Measurements from ENCODE around the gene PDZD7.

Gene PDZD7

GRCh38 chr10:101064415-101065030 is 33.6 kb upstream of the PDZD7 start:
- Histone ChIP-seq H3K36me3 (ENCODE audit: insufficient read depth, low read length) (peaks cover under 1% of the 10 kb centered on the region; the same call in 1 of the 2 replicates), H3K9me3 (ENCODE audit: insufficient read depth, low read length, severe bottlenecking) (no peaks in the 10 kb centered on the region), H3K4me2 (ENCODE audit: insufficient read depth, low read length) (no peak overlapping the region), H2AFZ (ENCODE audit: low read depth, low read length) (no peak overlapping the region), H4K20me1 (ENCODE audit: insufficient read depth, low read length) (peaks cover under 1% of the 10 kb centered on the region), H3K4me3 (ENCODE audit: low read depth in 1 of 2, low read length in 2 of 2) (no peak overlapping the region), H3K79me2 (ENCODE audit: insufficient read depth, low read length) (peaks cover 14% of the 10 kb centered on the region), H3K4me1 (ENCODE audit: insufficient read depth, low read length) (peaks cover 35% of the 10 kb centered on the region), H3K9ac (ENCODE audit: low read depth, low read length) (no peak overlapping the region), H3K27me3 (ENCODE audit: insufficient read depth, low read length, poor library complexity) (no peaks in the 10 kb centered on the region), H3K27ac (ENCODE audit: low read length) (no peak overlapping the region)
- DNase-seq (no peak), ATAC-seq (ENCODE audit: insufficient read depth, low read depth) (no peak)
- TF ChIP-seq CTCF (IDR thresholded peaks at IDR 0.05; ENCODE audit: borderline replicate concordance, extremely low read depth, low read length, poor library complexity, severe bottlenecking) (no peak), EZH2 (IDR thresholded peaks at IDR 0.05; ENCODE audit: borderline replicate concordance, low read depth, low read length, severe bottlenecking) (no peak)

GRCh38 chr10:101063548-101064414 is 32.9 kb upstream of the PDZD7 start:
- H3K4me3 ChIP-seq (ENCODE audit: low read depth in 1 of 2, low read length in 2 of 2) = no peak overlapping the region
- no peaks in the 10 kb centered on the region for H3K27me3 ChIP-seq (ENCODE audit: insufficient read depth, low read length, poor library complexity)
- H3K9ac ChIP-seq (ENCODE audit: low read depth, low read length) = peak overlapping the region; percentile 92; the same call in 1 of the 2 replicates
- no peak overlapping the region for H3K4me2 ChIP-seq (ENCODE audit: insufficient read depth, low read length)
- H3K4me1 ChIP-seq (ENCODE audit: insufficient read depth, low read length) = peaks cover 42% of the 10 kb centered on the region
- TF ChIP-seq EZH2 (IDR thresholded peaks at IDR 0.05; ENCODE audit: borderline replicate concordance, low read depth, low read length, severe bottlenecking) (no peak), CTCF (IDR thresholded peaks at IDR 0.05; ENCODE audit: borderline replicate concordance, extremely low read depth, low read length, poor library complexity, severe bottlenecking) (no peak)
- no peak for ATAC-seq (ENCODE audit: insufficient read depth, low read depth)
- no peaks in the 10 kb centered on the region for H3K9me3 ChIP-seq (ENCODE audit: insufficient read depth, low read length, severe bottlenecking)
- H3K27ac ChIP-seq (ENCODE audit: low read length) = peak overlapping the region; percentile 30; the same call in 1 of the 2 replicates
- peaks cover 4% of the 10 kb centered on the region; the same call in 1 of the 2 replicates for H3K36me3 ChIP-seq (ENCODE audit: insufficient read depth, low read length)
- peaks cover 22% of the 10 kb centered on the region for H3K79me2 ChIP-seq (ENCODE audit: insufficient read depth, low read length)
- no peak for DNase-seq
- H4K20me1 ChIP-seq (ENCODE audit: insufficient read depth, low read length) = peaks cover 5% of the 10 kb centered on the region
- no peak overlapping the region for H2AFZ ChIP-seq (ENCODE audit: low read depth, low read length)

- Histone ChIP-seq H3K4me1 (ENCODE audit: insufficient read depth, low read length) (peaks cover 49% of the 10 kb centered on the region), H3K79me2 (ENCODE audit: insufficient read depth, low read length) (peaks cover 29% of the 10 kb centered on the region), H3K4me3 (ENCODE audit: low read depth in 1 of 2, low read length in 2 of 2) (no peak overlapping the region), H3K4me2 (ENCODE audit: insufficient read depth, low read length) (0 out of 2 replicates have a peak overlapping the region, but pooled peaks have one; percentile 77), H3K9ac (ENCODE audit: low read depth, low read length) (peak overlapping the region; percentile 92; the same call in 1 of the 2 replicates), H3K36me3 (ENCODE audit: insufficient read depth, low read length) (peaks cover 4% of the 10 kb centered on the region; the same call in 1 of the 2 replicates), H3K27me3 (ENCODE audit: insufficient read depth, low read length, poor library complexity) (no peaks in the 10 kb centered on the region), H4K20me1 (ENCODE audit: insufficient read depth, low read length) (peaks cover 9% of the 10 kb centered on the region), H3K9me3 (ENCODE audit: insufficient read depth, low read length, severe bottlenecking) (no peaks in the 10 kb centered on the region), H2AFZ (ENCODE audit: low read depth, low read length) (no peak overlapping the region), H3K27ac (ENCODE audit: low read length) (peak overlapping the region; percentile 30; the same call in 1 of the 2 replicates)
- TF ChIP-seq CTCF (IDR thresholded peaks at IDR 0.05; ENCODE audit: borderline replicate concordance, extremely low read depth, low read length, poor library complexity, severe bottlenecking) (no peak), EZH2 (IDR thresholded peaks at IDR 0.05; ENCODE audit: borderline replicate concordance, low read depth, low read length, severe bottlenecking) (no peak)
- no peak for DNase-seq
- ATAC-seq (ENCODE audit: insufficient read depth, low read depth) = no peak
Observed at GRCh38 chr10:101063050-101063525, 32.2 kb upstream of the PDZD7 start.
